ENCODE measurements around the gene ZNF518B. TPM values are rescaled to one million over a fixed set of nuclear protein-coding genes. Genes with fewer than 3 reads are reported as not detected.

Gene ZNF518B
- total RNA-seq, 3 donors from 2014 or later: 9.9 to 34.4 (median 19.5) TPM

GRCh38 chr4:10461850-10462400, 4.7 kb upstream of the ZNF518B start:
- Histone ChIP-seq H3K4me1 (ENCODE audit: low read depth) (no peaks in the 10 kb centered on the region), H3K36me3 (ENCODE audit: low read depth) (no peaks in the 10 kb centered on the region), H3K4me3 (no peak overlapping the region), H3K9me3 (no peaks in the 10 kb centered on the region)
- no peak for DNase-seq
- no peak for ATAC-seq
- intact Hi-C loops (cut with DNase I, micrococcal nuclease): no loop called here
- no peak for TF ChIP-seq CTCF (IDR thresholded peaks at IDR 0.05)

DNA sequence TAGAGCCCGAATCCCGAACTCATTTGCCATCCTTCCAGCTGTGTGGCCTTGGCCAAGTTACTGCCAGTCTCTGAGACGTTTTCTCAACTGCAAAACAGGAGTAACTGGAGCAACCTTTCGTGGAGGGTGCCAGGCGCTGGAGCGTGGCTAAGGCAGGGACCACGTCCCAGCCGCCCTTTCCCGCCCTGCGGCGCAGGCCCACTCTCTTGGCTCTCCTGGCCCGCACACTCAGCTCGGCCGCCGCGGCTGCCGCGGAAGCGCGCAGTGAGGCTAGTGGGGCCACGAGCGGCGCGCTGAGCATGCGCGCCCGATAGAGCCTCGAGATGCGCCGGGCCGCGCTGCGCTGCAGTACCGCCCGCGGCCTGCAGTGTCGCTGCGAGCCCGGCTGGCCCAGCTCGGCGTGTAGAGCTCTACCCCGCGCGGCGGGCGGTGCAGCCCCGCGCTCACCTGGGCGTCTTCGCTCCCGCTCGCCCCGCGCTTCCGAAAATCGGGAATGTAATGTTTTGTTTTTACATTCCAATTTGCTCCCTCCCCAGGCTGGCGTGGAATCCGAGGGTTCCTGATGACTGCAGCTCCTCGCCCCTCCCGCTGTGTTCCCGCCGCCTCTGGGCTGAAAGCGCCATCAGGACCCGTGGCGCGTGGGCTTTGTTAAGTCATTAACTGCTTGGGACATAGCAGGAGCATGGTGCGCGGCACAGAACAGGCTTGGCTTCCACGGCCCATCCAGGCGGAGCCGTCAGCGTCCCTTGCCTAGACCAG, 4.0 kb upstream of the ZNF518B start:
- intact Hi-C loops (cut with DNase I, micrococcal nuclease): no loop called here
- no peaks in the 10 kb centered on the region for H3K9me3 ChIP-seq
- TF ChIP-seq CTCF (IDR thresholded peaks at IDR 0.05): peak; percentile 99
- no peaks in the 10 kb centered on the region for H3K4me1 ChIP-seq (ENCODE audit: low read depth)
- H3K36me3 ChIP-seq (ENCODE audit: low read depth): no peaks in the 10 kb centered on the region
- H3K4me3 ChIP-seq: no peak overlapping the region
- DNase-seq (peak; percentile 64 to 79 (median 69)), ATAC-seq (peak; percentile 95)

DNA sequence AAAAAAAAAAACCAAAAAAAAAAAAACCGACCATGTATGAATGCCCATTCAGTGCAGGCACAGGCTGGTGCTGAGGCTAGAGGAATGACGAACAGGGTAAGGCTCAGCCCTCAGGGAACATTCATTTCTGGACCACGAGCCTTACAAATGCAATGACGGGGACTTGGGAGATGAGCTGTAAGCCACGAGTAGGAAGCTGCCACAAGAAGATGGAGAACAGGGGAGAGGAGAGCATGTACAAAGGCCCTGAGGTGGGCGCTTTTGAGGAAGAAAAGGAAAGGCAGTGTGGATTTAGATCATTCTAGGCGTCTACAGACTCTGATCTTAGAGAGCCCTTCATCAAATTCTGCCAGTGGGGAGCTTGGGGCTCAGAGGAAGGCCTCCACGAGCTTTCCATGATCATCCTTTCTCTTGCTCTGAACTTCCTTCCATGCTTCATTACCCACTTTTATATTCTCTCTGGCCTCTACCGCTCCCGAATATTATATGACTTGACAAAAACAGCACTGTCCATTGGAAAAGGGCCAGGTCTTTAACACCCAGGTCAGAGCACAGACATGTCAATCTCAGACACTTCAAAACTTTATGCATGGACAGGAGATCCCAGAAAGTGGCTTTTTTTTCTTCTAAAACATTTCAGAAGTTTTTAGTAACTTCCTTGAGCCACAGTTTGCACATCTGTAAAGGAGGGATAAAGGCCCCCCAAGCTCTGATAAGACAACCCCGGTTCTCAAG, 3.3 kb upstream of the ZNF518B start:
- intact Hi-C loops (cut with DNase I, micrococcal nuclease): no loop called here
- Histone ChIP-seq H3K9me3 (no peaks in the 10 kb centered on the region), H3K4me3 (no peak overlapping the region), H3K36me3 (ENCODE audit: low read depth) (no peaks in the 10 kb centered on the region), H3K4me1 (ENCODE audit: low read depth) (no peaks in the 10 kb centered on the region)
- no peak for TF ChIP-seq CTCF (IDR thresholded peaks at IDR 0.05)
- ATAC-seq (no peak), DNase-seq (no peak)

DNA sequence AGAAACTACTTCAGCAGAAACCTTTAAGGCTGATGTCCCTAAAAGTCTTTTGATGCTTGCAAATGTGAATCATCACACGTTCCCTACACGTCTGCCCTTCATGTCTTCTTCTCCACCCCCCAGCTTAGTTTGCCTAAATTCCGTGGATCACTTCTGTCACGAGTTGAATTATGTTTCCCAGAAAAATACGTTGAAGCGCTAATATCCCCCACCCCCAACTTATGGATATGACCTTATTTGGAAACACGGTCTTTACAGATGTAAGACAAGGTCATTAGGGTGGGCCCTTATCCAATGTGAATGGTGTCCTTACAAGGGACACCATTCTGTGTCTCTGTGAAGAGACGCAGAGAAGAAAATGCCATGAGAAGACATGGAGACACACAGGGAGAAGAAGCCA, 2.1 kb upstream of the ZNF518B start:
- Histone ChIP-seq H3K4me3 (no peak overlapping the region), H3K4me1 (ENCODE audit: low read depth) (no peaks in the 10 kb centered on the region), H3K9me3 (no peaks in the 10 kb centered on the region), H3K36me3 (ENCODE audit: low read depth) (no peaks in the 10 kb centered on the region)
- ATAC-seq (no peak), DNase-seq (no peak)
- no peak for TF ChIP-seq CTCF (IDR thresholded peaks at IDR 0.05)
- intact Hi-C loops (cut with DNase I, micrococcal nuclease): no loop called here

DNA sequence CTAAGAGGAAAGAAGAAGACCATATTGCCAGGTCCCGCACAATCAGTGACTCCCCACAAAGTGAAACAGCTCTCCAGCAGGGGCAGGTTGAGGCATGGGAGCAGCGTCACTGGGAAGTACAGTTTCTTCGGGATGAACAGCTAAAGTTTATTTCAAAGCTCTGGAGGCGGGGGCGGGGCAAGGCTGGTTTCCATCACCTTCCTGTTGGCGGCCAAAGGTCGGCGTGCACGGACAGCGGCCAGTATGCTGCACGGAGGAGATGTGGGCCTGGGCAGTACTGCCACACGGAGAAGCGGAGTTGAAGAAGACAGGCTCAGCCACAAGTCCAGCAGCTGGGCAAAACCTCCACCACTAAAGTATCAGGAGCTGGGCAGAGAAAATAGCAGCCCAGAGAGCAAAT, 951 bp upstream of the ZNF518B start:
- ATAC-seq (no peak), DNase-seq (peak; percentile 27 to 47 (median 29))
- Histone ChIP-seq H3K9me3 (no peaks in the 10 kb centered on the region), H3K4me1 (ENCODE audit: low read depth) (no peaks in the 10 kb centered on the region), H3K4me3 (no peak overlapping the region), H3K36me3 (ENCODE audit: low read depth) (no peaks in the 10 kb centered on the region)
- intact Hi-C loops (cut with DNase I, micrococcal nuclease): no loop called here
- no peak for TF ChIP-seq CTCF (IDR thresholded peaks at IDR 0.05)
